ENCODE results near the gene SRSF6.

- TF ChIP-seq POLR2A (IDR thresholded peaks at IDR 0.05; ENCODE audit: low read depth, low read length) (no peak), CTCF (conservative IDR thresholded peaks at IDR 0.05; ENCODE audit: low read depth, low read length) (no peak), MXI1 (IDR thresholded peaks at IDR 0.05; ENCODE audit: borderline replicate concordance, low read depth, low read length) (no peak), RAD21 (IDR thresholded peaks at IDR 0.05; ENCODE audit: low read length) (no peak), SMC3 (IDR thresholded peaks at IDR 0.05; ENCODE audit: low read depth, low read length) (no peak), ELK1 (IDR thresholded peaks at IDR 0.05; ENCODE audit: borderline replicate concordance, low read depth, low read length) (no peak), MAZ (IDR thresholded peaks at IDR 0.05; ENCODE audit: borderline replicate concordance, low read depth, low read length) (no peak), RCOR1 (IDR thresholded peaks at IDR 0.05; ENCODE audit: insufficient replicate concordance, low read length) (no peak), CEBPB (IDR thresholded peaks at IDR 0.05; ENCODE audit: low read depth, low read length) (no peak)
Observed at GRCh38 chr20:43492101-43492500, 34.4 kb downstream of the SRSF6 start.
